Heart left ventricle (tissue), 16 donors: Measurements from ENCODE around the gene TBL1X. TPM values are rescaled to one million over a fixed set of nuclear protein-coding genes. Genes with fewer than 3 reads are reported as not detected.
"Not testable (repeated sequence)": the region's sequence is repeated elsewhere in the genome, so short reads cannot be mapped to it uniquely, and the experiment has no call there.

Experiments
- ATAC-seq, 4 donors: fragments of 200-7000 bp; cut with Tn5 transposase; one replicate each; pipeline ENCODE4 v1.9.1; 2020 to 2022; ENCODE audit warnings: moderate library complexity in 4 of 4, mild to moderate bottlenecking in 3 of 4, moderate number of reproducible peaks in 1 of 4
- DNase-seq, 5 donors: peaks; one replicate each; pipeline ENCODE4 v3.0.0-alpha.2; 2020
- H3K27ac ChIP-seq, 12 donors: fragments of 200-600 bp; sonication (generic) in 4 of 12; one replicate each; pipeline versions ENCODE4 v1.5.0 to v1.8.0; 2016 to 2022; ENCODE audit warnings: mild to moderate bottlenecking in 2 of 12
- H3K27me3 ChIP-seq, 9 donors: fragments of 200-600 bp; sonication (generic) in 2 of 9; one replicate each; pipeline versions ENCODE4 v1.5.1 to v1.8.0; 2016 to 2022; ENCODE audit warnings: mild to moderate bottlenecking in 3 of 9
- H3K36me3 ChIP-seq, 9 donors: fragments of 200-600 bp; sonication (generic) in 2 of 9; one replicate each; pipeline versions ENCODE4 v1.5.0 to v1.8.0; 2018 to 2022; ENCODE audit warnings: mild to moderate bottlenecking in 2 of 9
- H3K4me1 ChIP-seq, 12 donors: fragments of 200-600 bp; sonication (generic) in 4 of 12; one replicate each; pipeline versions ENCODE4 v1.5.0 to v1.8.0; 2016 to 2022; ENCODE audit warnings: mild to moderate bottlenecking in 3 of 12
- H3K4me3 ChIP-seq, 12 donors: fragments of 200-600 bp; sonication (generic) in 4 of 12; one replicate each; pipeline versions ENCODE4 v1.5.0 to v1.8.0; 2017 to 2022; ENCODE audit warnings: mild to moderate bottlenecking in 9 of 12, moderate library complexity in 4 of 12
- H3K9me3 ChIP-seq, 12 donors: fragments of 200-600 bp; sonication (generic) in 4 of 12; one replicate each; pipeline versions ENCODE4 v1.5.0 to v1.8.0; 2016 to 2022; ENCODE audit warnings: mild to moderate bottlenecking in 1 of 12
- CTCF ChIP-seq, 12 donors: fragments of 200-600 bp; sonication (generic) in 4 of 12; IDR thresholded peaks; one replicate each; pipeline versions ENCODE4 v1.5.0 to v1.8.0; 2018 to 2022; ENCODE audit warnings: antibody characterized with exemption in 12 of 12, mild to moderate bottlenecking in 5 of 12
- POLR2A ChIP-seq, 2 donors: fragments of 450-650 bp; IDR thresholded peaks; one replicate each; pipeline ENCODE4 v1.6.1; 2017; ENCODE audit warnings: antibody characterized with exemption in 2 of 2, mild to moderate bottlenecking in 2 of 2, moderate library complexity in 2 of 2
- WGBS, 4 donors: extraction: QIAGEN DNeasy Blood & Tissue Kit in 2 of 4; methylation state at CpG; one replicate each; pipeline versions ENCODE4 v1.1.5 to v1.1.7; 2013 to 2018; 5-methylcytosine and 5-hydroxymethylcytosine counted together
- intact Hi-C, 10 donors: fragments of 100-400 bp; cut with DNase I; formaldehyde crosslinking; loops; one replicate each; pipeline versions ENCODE4 v1.11.1 to v1.14.2; 2022
- polyA plus RNA-seq, 2 donors: library from polyadenylated mRNA; stranded (reverse); fragments of 200-250 nt; gene quantifications; one replicate each; pipeline ENCODE4 v1.2.3, GENCODE V29; 2013
- total RNA-seq, 9 donors: library from RNA; depleted of rRNA in 2 of 9; stranded (reverse); fragments of >200 nt in 2 of 9; fragmentation: NEBNext Ultra II Directional in 3 of 9; extraction: Animal tissue kit (Norgen Biotek cat#: 25700) in 3 of 9; gene quantifications; one replicate each; pipeline versions ENCODE4 v1.1.0 to v1.2.4, GENCODE V29; 2016 to 2023
- donor health status: ischemic (EF 13 %, LVEDD 7.1; RV severe dilation, severe dysfunction).
- donor health status: healthy with polysubstance abuse.
- donor health status: DM: no; HTN: yes; CAD: no.
- donor health status: DM: no; HTN: no; CAD: no.
- donor health status: ischemic (EF 25% LVEDD 6.9; RV normal size, moderate dysfunction).
- donor health status: ischemic (EF 25% LVEDD 5.7; RV mildly dilated, moderate dysfunction).
- donor health status: healthy.
- donor health status: DM: yes; HTN: yes; CAD: no.
- donor health status: ischemic (EF 35%, LVEDD 5.7; RV mildly dilated, moderate dysfunction).
- donor health status: nonischemic (EF 11% LVEDD 7.7; RV severe dilation, severe dysfunction).
- donor health status: DM: yes; HTN: yes; CAD: no.
- donor health status: PGD.
- donor health status: ischemic (EF 29% LVEDD 5.4; RV normal size, mild dysfunction).
- donor health status: nonischemic (EF 23%, LVEDD 6.1; RV moderate dilation, normal function).

TBL1X gene
- total and polyA plus RNA-seq, 11 donors: 2.4 to 30.7 (median 9.7) TPM

GRCh38 chrX:9759337-9759736, 294.5 kb downstream of the TBL1X start:
- ATAC-seq (no peak), DNase-seq (no peak)
- TF ChIP-seq CTCF (IDR thresholded peaks at IDR 0.05) (no peak), POLR2A (IDR thresholded peaks at IDR 0.05) (no peak)
- Histone ChIP-seq H3K36me3 (no peaks in the 10 kb centered on the region), H3K27ac (no peak overlapping the region), H3K9me3 (peaks cover 0 to 8% (median 0%) of the 10 kb centered on the region in 12 donors), H3K4me3 (no peak overlapping the region), H3K4me1 (no peaks in the 10 kb centered on the region), H3K27me3 (peaks cover 0 to 17% (median 0%) of the 10 kb centered on the region in 9 donors)
- 45 to 73% (median 49%) methylated on average over 8 of the region's 8 CpGs for WGBS, 4 donors
- intact Hi-C loops: no loop called here

DNA sequence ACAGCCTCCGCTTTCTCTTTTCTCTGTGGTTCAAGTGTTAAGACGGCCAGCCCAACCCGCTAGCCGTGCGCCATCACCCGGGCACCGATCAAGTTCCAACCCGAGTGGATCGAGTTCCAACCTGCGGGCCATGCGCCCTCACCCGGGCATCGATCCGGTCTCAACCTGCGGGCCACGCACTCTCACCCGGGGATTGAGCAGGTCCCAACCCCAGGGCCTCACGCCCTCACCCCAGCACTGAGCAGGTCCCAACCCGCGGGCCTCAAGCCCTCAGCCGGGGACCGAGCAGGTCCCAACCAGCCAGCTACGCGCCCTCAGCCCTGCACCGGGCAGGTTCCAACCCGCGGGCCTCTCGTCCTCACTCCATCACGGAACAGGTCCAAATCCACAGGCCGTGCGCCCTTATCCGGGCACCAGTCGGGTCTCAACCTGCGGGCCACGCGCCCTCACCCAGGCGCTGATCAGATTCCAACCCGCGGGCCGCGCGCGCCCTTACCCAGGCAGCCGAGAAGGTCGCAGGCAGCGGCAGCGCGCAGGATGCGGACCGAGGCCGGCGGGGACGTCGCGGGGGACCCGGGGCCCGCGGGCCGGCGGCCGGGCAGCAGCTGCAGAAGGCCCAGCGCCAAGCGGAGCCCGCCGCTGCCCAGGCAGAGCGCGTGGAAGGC, 300.3 kb downstream of the TBL1X start:
- DNase-seq: no peak
- Histone ChIP-seq H3K9me3 (no peaks in the 10 kb centered on the region), H3K4me1 (peaks cover 0 to 5% (median 0%) of the 10 kb centered on the region in 12 donors), H3K4me3 (peak overlapping the region in 1 of 12 donors; percentile 14), H3K27ac (no peak overlapping the region), H3K36me3 (no peaks in the 10 kb centered on the region), H3K27me3 (peaks cover 0 to 42% (median 4%) of the 10 kb centered on the region in 9 donors)
- intact Hi-C loops: no loop called here
- ATAC-seq: no peak
- no peak for TF ChIP-seq POLR2A (IDR thresholded peaks at IDR 0.05)
- no peak for TF ChIP-seq CTCF (IDR thresholded peaks at IDR 0.05)
- WGBS, 4 donors: 16 to 37% (median 25%) methylated on average over 25 to 67 of the region's 67 CpGs

GRCh38 chrX:9765737-9766097, 300.9 kb downstream of the TBL1X start, which contains the start of gene GPR143:
Gene GPR143, minus strand, starts transcription at chrX:9765847. Its CDS starts 30 bp downstream, at chrX:9765817.
- H3K9me3 ChIP-seq: no peaks in the 10 kb centered on the region
- no peak within 1 kb of the TSS for H3K27ac ChIP-seq
- H3K4me1 ChIP-seq: peaks cover 0 to 5% (median 0%) of the 10 kb centered on the region in 12 donors
- peaks cover 0 to 38% (median 4%) of the 10 kb centered on the region in 9 donors for H3K27me3 ChIP-seq
- TF ChIP-seq POLR2A (IDR thresholded peaks at IDR 0.05) (no peak), CTCF (IDR thresholded peaks at IDR 0.05) (no peak)
- no peaks in the 10 kb centered on the region for H3K36me3 ChIP-seq
- H3K4me3 ChIP-seq: peak within 1 kb of the TSS in 1 of 12 donors; percentile 14
- peak in 1 of 4 donors; percentile 22 for ATAC-seq
- DNase-seq: no peak
- 27 to 33% (median 31%) methylated on average over 15 to 26 of the region's 26 CpGs for WGBS, 4 donors
- intact Hi-C loops: no loop called here

- peaks cover 0 to 38% (median 4%) of the 10 kb centered on the region in 9 donors for H3K27me3 ChIP-seq
- no peak overlapping the region for H3K27ac ChIP-seq
- no peak for TF ChIP-seq POLR2A (IDR thresholded peaks at IDR 0.05)
- no peak for TF ChIP-seq CTCF (IDR thresholded peaks at IDR 0.05)
- no peaks in the 10 kb centered on the region for H3K36me3 ChIP-seq
- no peaks in the 10 kb centered on the region for H3K9me3 ChIP-seq
- 37 to 59% (median 52%) methylated on average over 6 of the region's 6 CpGs for WGBS, 4 donors
- no peak overlapping the region for H3K4me3 ChIP-seq
- H3K4me1 ChIP-seq: peaks cover 0 to 5% (median 0%) of the 10 kb centered on the region in 12 donors
- ATAC-seq (peak in 2 of 4 donors; percentile 13 to 55), DNase-seq (no peak)
- intact Hi-C loops: no loop called here
Measured at GRCh38 chrX:9767375-9767774, 302.5 kb downstream of the TBL1X start.

DNA sequence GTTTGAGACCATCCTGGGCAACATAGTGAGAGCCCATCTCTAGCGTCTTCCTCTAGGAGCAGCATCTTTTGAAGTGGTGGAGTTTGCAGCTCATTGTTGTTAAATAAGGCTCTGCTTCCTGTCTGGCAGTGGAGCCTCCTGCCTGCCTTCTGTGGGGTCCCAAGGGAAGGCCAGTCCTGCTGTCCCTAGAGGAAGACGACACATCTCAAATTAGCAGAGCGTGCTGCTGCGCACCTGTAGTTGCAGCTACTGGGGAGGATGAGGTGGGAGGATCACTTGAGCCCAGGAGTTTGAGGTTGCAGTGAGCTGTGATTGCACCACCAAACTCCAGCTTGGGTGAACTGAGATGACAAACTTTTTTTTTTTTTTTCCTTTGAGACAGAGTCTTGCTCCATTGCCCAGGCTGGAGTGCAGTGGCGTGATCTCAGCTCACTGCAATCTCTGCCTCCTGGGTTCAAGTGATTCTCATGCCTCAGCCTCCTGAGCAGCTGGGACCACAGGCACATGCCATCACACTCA, 303.5 kb downstream of the TBL1X start:
- peaks cover 0 to 34% (median 4%) of the 10 kb centered on the region in 9 donors for H3K27me3 ChIP-seq
- DNase-seq, H3K4me1 ChIP-seq, H3K9me3 ChIP-seq, H3K36me3 ChIP-seq, H3K4me3 ChIP-seq, ATAC-seq, intact Hi-C loops, H3K27ac ChIP-seq: not testable (repeated sequence)
- WGBS, 4 donors: 54 to 73% (median 63%) methylated on average over 5 of the region's 5 CpGs
